ENCODE results near the gene NAB1.
"Not testable (repeated sequence)": the region's sequence is repeated elsewhere in the genome, so short reads cannot be mapped to it uniquely, and the experiment has no call there.

NAB1 gene, protein sequence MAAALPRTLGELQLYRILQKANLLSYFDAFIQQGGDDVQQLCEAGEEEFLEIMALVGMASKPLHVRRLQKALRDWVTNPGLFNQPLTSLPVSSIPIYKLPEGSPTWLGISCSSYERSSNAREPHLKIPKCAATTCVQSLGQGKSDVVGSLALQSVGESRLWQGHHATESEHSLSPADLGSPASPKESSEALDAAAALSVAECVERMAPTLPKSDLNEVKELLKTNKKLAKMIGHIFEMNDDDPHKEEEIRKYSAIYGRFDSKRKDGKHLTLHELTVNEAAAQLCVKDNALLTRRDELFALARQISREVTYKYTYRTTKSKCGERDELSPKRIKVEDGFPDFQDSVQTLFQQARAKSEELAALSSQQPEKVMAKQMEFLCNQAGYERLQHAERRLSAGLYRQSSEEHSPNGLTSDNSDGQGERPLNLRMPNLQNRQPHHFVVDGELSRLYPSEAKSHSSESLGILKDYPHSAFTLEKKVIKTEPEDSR

DNA sequence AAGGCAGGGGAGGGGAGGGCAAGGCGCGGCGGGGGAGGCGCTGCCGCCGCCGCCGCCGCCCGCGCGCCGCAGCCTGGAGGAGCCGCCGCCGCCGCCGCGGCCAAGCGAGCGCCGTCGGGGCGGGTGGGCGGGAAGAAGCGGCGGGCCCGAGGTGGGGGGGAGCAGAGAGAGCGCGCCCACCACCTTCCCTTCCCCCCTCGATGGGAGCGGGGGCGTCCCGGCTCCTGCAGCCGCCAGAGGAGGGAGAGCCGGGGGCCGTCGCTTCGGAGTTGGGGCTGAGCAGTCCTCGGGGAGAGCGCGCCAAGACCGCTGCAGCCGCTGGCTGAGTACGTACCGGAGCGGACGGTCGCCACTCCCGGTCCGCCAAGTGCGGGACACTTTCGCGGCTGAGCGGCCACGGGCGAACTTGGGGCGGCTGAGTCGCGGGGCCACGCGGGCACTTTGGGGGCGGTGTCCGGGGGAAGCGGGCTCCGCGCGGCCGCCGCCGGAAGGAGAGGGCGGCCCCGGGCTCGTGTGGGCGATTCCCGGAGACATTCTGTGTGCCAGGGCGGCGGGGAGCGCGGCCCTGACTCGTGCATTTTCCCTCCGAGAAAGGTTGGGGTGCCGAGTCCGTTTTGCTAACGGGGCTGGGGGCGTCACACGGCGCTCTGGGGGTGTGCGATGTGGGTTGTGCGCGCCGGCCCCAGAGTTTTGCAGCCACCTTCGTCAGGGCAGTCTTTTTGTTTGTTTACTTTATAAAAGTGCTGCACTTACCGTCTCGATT, at the start of gene NAB1:
TSS of gene NAB1 (plus strand) at position 49 of the 763 bp plus-strand sequence. CDS start 10,094 bp downstream, outside the sequence.
- TF ChIP-seq ZNF274 (IDR thresholded peaks at IDR 0.05; ENCODE audit: low read depth, low read length) = no peak
- peak within 1 kb of the TSS; percentile 86 for H3K4me3 ChIP-seq (ENCODE audit: low read length)

GRCh38 chr2:190599546-190600220, 49.2 kb upstream of the NAB1 start:
- no peak for TF ChIP-seq ZNF274 (IDR thresholded peaks at IDR 0.05; ENCODE audit: low read depth, low read length)
- no peak overlapping the region for H3K4me3 ChIP-seq (ENCODE audit: low read length)

DNA sequence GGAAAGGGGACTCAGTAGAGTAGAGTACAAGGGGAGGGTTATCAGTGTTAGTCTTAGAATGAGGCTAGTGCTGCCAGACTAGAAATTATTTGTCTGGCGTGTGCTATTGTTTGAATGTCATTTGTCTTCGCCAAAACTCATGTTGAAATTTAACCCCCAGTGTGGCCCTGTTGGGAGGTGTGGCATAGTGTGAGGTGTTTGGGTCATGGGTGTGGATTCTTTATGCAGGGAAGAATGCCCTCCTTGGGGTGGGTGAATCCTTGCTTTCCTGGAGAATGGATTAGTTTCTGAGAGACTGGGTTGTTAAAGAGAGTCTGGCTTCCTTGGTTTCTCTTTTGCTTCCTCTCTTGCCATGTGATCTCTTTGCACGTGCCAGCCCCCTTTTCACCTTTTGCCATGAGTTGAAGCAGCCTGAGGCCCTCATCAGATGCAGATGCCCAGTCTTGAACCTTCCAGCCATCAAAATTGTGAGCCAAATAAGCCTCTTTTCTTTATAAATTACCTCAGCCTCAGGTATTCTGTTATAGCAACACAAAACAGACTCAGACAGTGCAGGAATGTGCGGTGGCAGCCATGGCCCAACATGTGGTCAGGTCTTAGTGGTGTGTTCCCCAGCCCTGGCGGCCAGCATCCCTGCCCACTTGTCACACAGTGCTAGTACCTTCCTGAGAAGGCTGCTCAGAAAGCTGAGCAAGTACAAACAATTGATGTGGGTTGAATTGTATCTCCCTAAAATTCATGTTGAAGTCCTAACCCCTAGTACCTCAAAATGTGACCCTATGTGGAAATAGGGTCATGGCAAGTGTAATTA, 48.4 kb upstream of the NAB1 start:
- no peak overlapping the region for H3K4me3 ChIP-seq (ENCODE audit: low read length)
- TF ChIP-seq ZNF274 (IDR thresholded peaks at IDR 0.05; ENCODE audit: low read depth, low read length) = no peak

DNA sequence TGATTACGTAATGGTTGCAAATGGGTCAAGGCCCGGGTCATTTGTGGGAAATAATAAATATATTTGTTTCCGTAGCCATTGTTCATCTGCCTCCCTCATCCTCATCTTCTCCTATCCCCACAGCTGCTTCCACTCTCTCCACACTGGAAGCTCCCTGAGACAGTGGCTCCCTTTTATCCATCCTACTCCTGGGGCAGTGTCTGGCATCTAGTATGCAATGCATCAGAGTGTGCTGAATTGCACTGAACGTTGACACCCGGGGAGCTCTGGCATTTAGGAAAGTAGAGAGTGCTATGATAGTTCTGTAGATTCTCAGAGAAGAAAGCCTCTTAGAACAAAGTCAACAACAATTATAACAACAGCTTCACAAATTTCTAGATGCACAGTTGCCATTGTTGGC, 45.5 kb upstream of the NAB1 start:
- no peak overlapping the region for H3K4me3 ChIP-seq (ENCODE audit: low read length)
- no peak for TF ChIP-seq ZNF274 (IDR thresholded peaks at IDR 0.05; ENCODE audit: low read depth, low read length)

- TF ChIP-seq ZNF274 (IDR thresholded peaks at IDR 0.05; ENCODE audit: low read depth, low read length) = no peak
- H3K4me3 ChIP-seq (ENCODE audit: low read length) = no peak overlapping the region
Observed at GRCh38 chr2:190607014-190607597, 41.8 kb upstream of the NAB1 start.

- TF ChIP-seq ZNF274 (IDR thresholded peaks at IDR 0.05; ENCODE audit: low read depth, low read length) = no peak
- no peak overlapping the region for H3K4me3 ChIP-seq (ENCODE audit: low read length)
Observed at GRCh38 chr2:190607657-190608357, 41.1 kb upstream of the NAB1 start.

- not testable (repeated sequence) for H3K4me3 ChIP-seq (ENCODE audit: low read length)
Observed at GRCh38 chr2:190608863-190609262, 40.0 kb upstream of the NAB1 start.

GRCh38 chr2:190609397-190609796, 39.5 kb upstream of the NAB1 start:
- not testable (repeated sequence) for H3K4me3 ChIP-seq (ENCODE audit: low read length)

DNA sequence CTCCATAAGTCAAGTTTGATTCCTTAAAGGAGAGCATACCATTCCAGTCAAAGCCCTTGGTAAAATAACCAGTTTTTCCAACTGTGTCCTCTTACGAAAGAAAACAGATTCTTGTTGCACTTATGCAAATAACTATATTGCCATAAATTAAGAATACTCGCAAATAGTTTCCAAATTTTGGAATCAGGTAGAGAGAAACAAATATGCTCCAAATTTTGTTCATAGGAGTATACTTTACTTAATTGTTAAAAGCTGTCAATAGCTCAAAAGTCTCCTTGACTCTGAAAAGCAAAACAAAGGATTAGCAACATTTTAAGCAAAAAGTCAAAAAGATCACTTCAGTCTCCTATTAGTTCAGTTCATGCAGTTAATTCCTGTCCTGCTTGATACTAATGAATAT, 38.4 kb upstream of the NAB1 start:
- H3K4me3 ChIP-seq (ENCODE audit: low read length) = not testable (repeated sequence)

DNA sequence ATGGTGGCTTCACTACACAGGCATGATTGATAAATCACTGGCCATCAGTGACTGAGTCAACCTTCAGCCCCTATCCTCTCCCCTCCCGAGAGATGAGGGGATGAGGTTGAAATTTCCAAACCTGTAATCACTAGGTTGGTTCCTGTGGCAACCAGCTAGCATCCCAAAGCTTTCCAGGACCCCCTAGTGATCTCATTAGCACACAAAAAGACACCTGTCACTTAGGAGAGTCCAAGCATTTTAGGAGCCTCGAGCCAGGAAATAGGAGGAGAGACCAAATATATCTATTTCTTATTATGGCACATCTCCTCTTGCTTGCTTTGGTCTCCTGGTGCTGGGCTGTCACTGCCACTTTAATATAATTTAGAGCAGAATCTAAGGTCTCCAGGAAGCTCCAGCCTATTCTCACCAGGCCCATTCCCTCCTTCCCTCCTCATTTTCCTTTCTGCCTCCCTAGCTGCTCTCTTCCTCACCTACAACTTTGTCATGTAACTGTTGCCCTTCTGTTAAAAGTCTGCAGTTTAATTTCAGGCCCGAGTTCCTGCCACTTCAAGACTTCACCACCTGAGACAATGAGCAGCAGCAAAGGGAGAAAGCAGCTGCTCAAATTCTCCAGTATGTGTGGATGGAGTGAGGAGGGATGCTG, 33.2 kb upstream of the NAB1 start:
- no peak for TF ChIP-seq ZNF274 (IDR thresholded peaks at IDR 0.05; ENCODE audit: low read depth, low read length)
- no peak overlapping the region for H3K4me3 ChIP-seq (ENCODE audit: low read length)

DNA sequence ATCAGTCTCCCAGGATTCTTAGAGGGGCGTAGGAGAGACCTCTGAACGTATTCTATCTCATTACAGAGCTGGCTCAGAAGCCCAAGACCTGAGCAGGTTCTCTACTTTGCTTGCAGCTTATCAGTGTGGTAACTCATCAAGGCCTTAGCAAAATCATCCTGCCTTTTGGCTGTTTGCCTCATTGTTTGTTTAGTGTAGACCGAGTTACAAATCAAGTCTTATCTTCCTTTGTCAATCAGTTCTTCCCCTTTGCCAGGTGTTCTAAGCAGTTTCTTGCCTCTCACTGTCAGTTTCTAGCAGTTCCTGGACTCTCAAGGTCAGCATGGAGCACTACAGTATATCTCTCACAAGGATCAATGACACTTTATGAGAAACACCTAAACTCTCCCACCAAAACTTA, 30.9 kb upstream of the NAB1 start:
- TF ChIP-seq ZNF274 (IDR thresholded peaks at IDR 0.05; ENCODE audit: low read depth, low read length) = no peak
- H3K4me3 ChIP-seq (ENCODE audit: low read length) = no peak overlapping the region

DNA sequence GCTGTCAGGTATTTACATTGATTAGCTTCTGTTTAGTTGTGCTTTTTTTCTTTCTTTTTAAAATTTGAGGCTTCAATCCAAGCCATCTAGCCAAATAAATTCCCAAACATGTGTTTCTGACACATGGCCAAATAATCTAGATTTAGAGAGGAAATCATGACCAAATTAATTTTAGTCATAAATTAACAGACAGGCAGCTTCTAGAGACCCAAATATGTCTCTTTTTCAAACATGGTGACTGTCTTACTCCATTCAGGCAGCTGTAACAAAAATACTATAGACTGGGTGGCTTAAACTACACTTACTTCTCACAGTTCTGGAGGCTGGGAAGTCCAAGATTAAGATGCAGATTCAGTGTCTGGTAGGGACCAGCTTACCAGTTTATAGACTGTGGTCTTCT, 23.2 kb upstream of the NAB1 start:
- no peak overlapping the region for H3K4me3 ChIP-seq (ENCODE audit: low read length)
- no peak for TF ChIP-seq ZNF274 (IDR thresholded peaks at IDR 0.05; ENCODE audit: low read depth, low read length)

All from GM08714 (cell line).